CD4-positive, CD25-positive, alpha-beta regulatory T cell (primary cell): Measurements from ENCODE around the gene SCAF8. TPM values are rescaled to one million over a fixed set of nuclear protein-coding genes. Genes with fewer than 3 reads are reported as not detected.

Experiments used
- ATAC-seq, 2 donors: fragments of 150-1000 bp; cut with Tn5 transposase; one replicate each; pipeline ENCODE4 v1.10.0; 2021; ENCODE audit warnings: low read depth in 2 of 2, moderate number of reproducible peaks in 2 of 2, moderate library complexity in 1 of 2
- DNase-seq, 3 donors: peaks; one replicate each; pipeline versions ENCODE4 v3.0.0 to v3.0.0-alpha.2; 2012 to 2022; ENCODE audit warnings: mixed read lengths in 1 of 3
- H3K27ac ChIP-seq: one replicate; pipeline ENCODE4 v1.7.0; 2013; ENCODE audit warnings: mild to moderate bottlenecking, low read length; ENCODE audit not compliant: insufficient read depth, poor library complexity, severe bottlenecking
- H3K27me3 ChIP-seq: one replicate; pipeline ENCODE4 v1.7.0; 2013; ENCODE audit warnings: low read length; ENCODE audit not compliant: control insufficient read depth, insufficient read depth
- H3K36me3 ChIP-seq: one replicate; pipeline ENCODE4 v1.7.0; 2013; ENCODE audit warnings: mild to moderate bottlenecking, low read length, moderate library complexity; ENCODE audit not compliant: control insufficient read depth, insufficient read depth
- H3K4me1 ChIP-seq: 2 replicates; pipeline ENCODE4 v1.7.0; 2013; ENCODE audit warnings: mild to moderate bottlenecking, low read length; ENCODE audit not compliant: insufficient read depth, control insufficient read depth, poor library complexity, severe bottlenecking
- H3K4me3 ChIP-seq: one replicate; pipeline ENCODE4 v1.7.0; 2013; ENCODE audit warnings: low read depth, mild to moderate bottlenecking, low read length, moderate library complexity
- H3K9me3 ChIP-seq, 2 experiments: 1 replicate in 1 of 2; 2 replicates in 1 of 2; pipeline ENCODE4 v1.7.0; 2013; ENCODE audit warnings: low read length in 2 of 2, mild to moderate bottlenecking in 1 of 2, moderate library complexity in 1 of 2; ENCODE audit not compliant: control insufficient read depth in 2 of 2
- H3K27ac Mint-ChIP-seq, 3 donors: one replicate each; pipeline ENCODE4 v1.8.0; 2020 to 2022; ENCODE audit warnings: mild to moderate bottlenecking in 3 of 3, mixed read lengths in 3 of 3, moderate library complexity in 2 of 3
- H3K27me3 Mint-ChIP-seq: one replicate; pipeline ENCODE4 v1.8.0; 2022; ENCODE audit warnings: mild to moderate bottlenecking, mixed read lengths
- H3K36me3 Mint-ChIP-seq: one replicate; pipeline ENCODE4 v1.8.0; 2020; ENCODE audit warnings: mixed read lengths
- H3K4me1 Mint-ChIP-seq, 4 donors: one replicate each; pipeline ENCODE4 v1.8.0; 2020 to 2022; ENCODE audit warnings: mixed read lengths in 4 of 4, mild to moderate bottlenecking in 1 of 4
- H3K4me3 Mint-ChIP-seq, 4 donors: one replicate each; pipeline ENCODE4 v1.8.0; 2020 to 2022; ENCODE audit warnings: mild to moderate bottlenecking in 4 of 4, mixed read lengths in 4 of 4, moderate library complexity in 3 of 4
- H3K9me3 Mint-ChIP-seq, 7 donors: one replicate each; pipeline ENCODE4 v1.8.0; 2020 to 2022; ENCODE audit warnings: mixed read lengths in 7 of 7, mild to moderate bottlenecking in 3 of 7, moderate library complexity in 2 of 7
- polyA plus RNA-seq, 4 donors: library from polyadenylated mRNA; unstranded; fragments of 300-500 nt; fragmentation: Illumina TruSeq; gene quantifications; one replicate each; pipeline ENCODE4 v1.2.3, GENCODE V29; 2021
- total RNA-seq: library from RNA; stranded (reverse); gene quantifications from one replicate; pipeline ENCODE4 v1.2.3, GENCODE V29; 2022

SCAF8 gene
- total and polyA plus RNA-seq, 5 donors from 2014 or later: 13.7 to 72.0 (median 15.3) TPM

DNA sequence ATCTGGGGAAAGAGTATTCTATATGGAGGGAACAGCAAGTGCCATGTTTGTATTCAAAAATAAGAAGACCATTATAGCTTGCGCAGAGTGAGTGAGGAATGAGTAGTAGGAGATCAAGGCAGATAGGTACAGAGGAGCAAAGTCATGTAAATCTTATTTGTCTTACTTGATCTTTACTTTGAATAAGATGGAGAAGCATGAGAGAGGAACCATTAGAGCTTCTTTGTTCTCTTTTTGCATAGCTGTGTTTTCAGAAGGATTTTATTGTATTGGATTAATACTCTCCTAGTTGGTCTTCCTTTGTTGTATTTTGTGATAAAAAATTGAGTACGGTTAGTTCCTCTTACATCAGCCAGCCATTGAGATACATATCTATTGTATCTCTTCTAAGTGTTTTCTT, 88.4 kb downstream of the SCAF8 start:
- Mint-ChIP-seq H3K4me1 (peaks cover 0 to 22% (median 14%) of the 10 kb centered on the region in 4 donors), H3K36me3 (peaks cover 53% of the 10 kb centered on the region), H3K27me3 (no peaks in the 10 kb centered on the region), H3K27ac (peak overlapping the region in 2 of 3 donors; percentile 7 to 30), H3K4me3 (no peak overlapping the region), H3K9me3 (no peaks in the 10 kb centered on the region)
- no peak for ATAC-seq
- H3K27me3 ChIP-seq: no peaks in the 10 kb centered on the region
- H3K27ac ChIP-seq: no peak overlapping the region
- H3K4me3 ChIP-seq: no peak overlapping the region
- no peaks in the 10 kb centered on the region for H3K4me1 ChIP-seq
- H3K36me3 ChIP-seq: peaks cover 85% of the 10 kb centered on the region
- no peaks in the 10 kb centered on the region for H3K9me3 ChIP-seq
- no peak for DNase-seq

DNA sequence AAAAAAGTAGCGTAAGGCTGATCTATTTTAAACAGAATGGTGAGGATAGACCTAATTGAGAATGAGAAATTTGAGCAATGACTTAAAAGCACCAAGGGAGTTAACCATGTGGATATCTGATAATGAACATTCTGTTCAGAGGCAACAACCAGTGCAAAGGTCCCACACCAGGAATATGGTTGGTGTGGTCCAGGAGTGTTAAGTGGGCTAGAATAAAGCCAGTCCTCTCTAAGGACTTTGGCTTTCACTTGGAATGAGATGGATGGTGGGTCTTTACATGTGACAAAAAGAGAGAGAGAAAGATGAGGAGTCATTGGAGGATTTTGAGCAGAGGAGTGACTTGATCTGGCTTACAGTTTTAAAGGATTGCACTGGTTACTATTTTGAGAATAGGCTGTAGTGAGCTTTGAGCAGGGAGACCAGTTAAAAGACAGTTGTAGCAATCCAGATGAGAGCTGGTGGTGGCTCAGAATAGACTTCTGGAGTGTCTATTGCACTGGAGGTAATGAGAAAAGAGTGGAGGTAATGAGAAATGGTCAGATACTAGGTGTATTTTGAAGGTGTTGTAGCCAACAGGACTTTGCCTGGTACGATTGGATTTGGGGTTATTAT, 89.8 kb downstream of the SCAF8 start:
- peak overlapping the region; percentile 9 to 48 (median 44) for H3K27ac Mint-ChIP-seq
- H3K4me1 Mint-ChIP-seq: peaks cover 2 to 24% (median 16%) of the 10 kb centered on the region in 4 donors
- no peak overlapping the region for H3K27ac ChIP-seq
- no peaks in the 10 kb centered on the region for H3K9me3 ChIP-seq
- ATAC-seq: no peak
- no peak overlapping the region for H3K4me3 Mint-ChIP-seq
- no peak for DNase-seq
- H3K36me3 Mint-ChIP-seq: peaks cover 53% of the 10 kb centered on the region
- no peaks in the 10 kb centered on the region for H3K9me3 Mint-ChIP-seq
- H3K27me3 ChIP-seq: no peaks in the 10 kb centered on the region
- H3K36me3 ChIP-seq: peaks cover 80% of the 10 kb centered on the region
- no peak overlapping the region for H3K4me3 ChIP-seq
- H3K27me3 Mint-ChIP-seq: no peaks in the 10 kb centered on the region
- no peaks in the 10 kb centered on the region for H3K4me1 ChIP-seq

DNA sequence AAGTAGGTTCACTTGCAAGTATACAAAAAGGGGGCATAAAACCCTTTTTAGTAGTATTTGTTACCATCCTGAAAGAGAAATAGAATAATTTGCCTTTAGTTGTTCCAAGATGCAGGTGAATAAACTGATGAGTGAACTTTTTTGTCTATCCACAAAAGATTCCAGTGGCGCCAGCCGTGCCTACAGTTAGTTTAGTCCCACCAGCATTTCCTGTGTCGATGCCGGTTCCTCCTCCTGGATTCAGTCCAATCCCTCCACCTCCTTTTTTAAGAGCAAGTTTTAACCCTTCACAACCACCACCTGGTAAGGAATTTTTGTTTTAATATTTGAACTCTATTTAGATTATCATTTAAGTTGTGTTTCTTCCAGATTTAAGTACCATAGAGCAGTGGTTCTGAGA, 90.9 kb downstream of the SCAF8 start:
- no peaks in the 10 kb centered on the region for H3K9me3 Mint-ChIP-seq

DNA sequence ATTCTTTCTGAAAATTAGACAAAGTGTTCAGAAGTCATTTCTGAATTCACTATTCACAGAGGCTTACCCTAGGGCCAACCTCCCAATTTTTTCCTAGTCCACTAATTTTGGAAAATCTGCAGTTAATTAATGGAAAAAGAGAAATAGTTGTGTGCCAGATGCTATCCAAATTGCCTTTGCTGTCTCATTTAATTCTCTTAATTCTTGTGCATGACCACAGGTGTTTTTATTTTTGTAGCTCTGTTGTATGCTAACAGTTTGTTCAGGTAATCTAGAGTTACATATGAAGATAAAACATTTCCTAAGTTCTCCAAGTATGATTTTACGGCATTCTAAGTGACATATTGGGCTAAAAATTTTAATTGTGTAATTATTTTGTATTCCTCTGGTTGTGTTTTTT, 96.8 kb downstream of the SCAF8 start:
- H3K4me1 ChIP-seq: no peaks in the 10 kb centered on the region
- ATAC-seq (no peak), DNase-seq (no peak)
- peaks cover 48% of the 10 kb centered on the region for H3K36me3 Mint-ChIP-seq
- H3K9me3 Mint-ChIP-seq: no peaks in the 10 kb centered on the region
- peaks cover 70% of the 10 kb centered on the region for H3K36me3 ChIP-seq
- no peak overlapping the region for H3K27ac ChIP-seq
- H3K27ac Mint-ChIP-seq: no peak overlapping the region
- no peak overlapping the region for H3K4me3 Mint-ChIP-seq
- no peaks in the 10 kb centered on the region for H3K27me3 Mint-ChIP-seq
- peaks cover 11 to 32% (median 21%) of the 10 kb centered on the region in 4 donors for H3K4me1 Mint-ChIP-seq
- no peak overlapping the region for H3K4me3 ChIP-seq
- H3K27me3 ChIP-seq: no peaks in the 10 kb centered on the region
- H3K9me3 ChIP-seq: no peaks in the 10 kb centered on the region

More for the DNA sequence above, 90.9 kb downstream of the SCAF8 start:
- no peaks in the 10 kb centered on the region for H3K9me3 ChIP-seq
- H3K4me3 ChIP-seq: no peak overlapping the region
- Mint-ChIP-seq H3K36me3 (peaks cover 50% of the 10 kb centered on the region), H3K27ac (no peak overlapping the region), H3K4me3 (no peak overlapping the region), H3K27me3 (no peaks in the 10 kb centered on the region), H3K4me1 (peaks cover 8 to 30% (median 18%) of the 10 kb centered on the region in 4 donors)
- ATAC-seq (no peak), DNase-seq (no peak)
- H3K36me3 ChIP-seq: peaks cover 79% of the 10 kb centered on the region
- no peaks in the 10 kb centered on the region for H3K27me3 ChIP-seq
- no peak overlapping the region for H3K27ac ChIP-seq
- H3K4me1 ChIP-seq: no peaks in the 10 kb centered on the region

DNA sequence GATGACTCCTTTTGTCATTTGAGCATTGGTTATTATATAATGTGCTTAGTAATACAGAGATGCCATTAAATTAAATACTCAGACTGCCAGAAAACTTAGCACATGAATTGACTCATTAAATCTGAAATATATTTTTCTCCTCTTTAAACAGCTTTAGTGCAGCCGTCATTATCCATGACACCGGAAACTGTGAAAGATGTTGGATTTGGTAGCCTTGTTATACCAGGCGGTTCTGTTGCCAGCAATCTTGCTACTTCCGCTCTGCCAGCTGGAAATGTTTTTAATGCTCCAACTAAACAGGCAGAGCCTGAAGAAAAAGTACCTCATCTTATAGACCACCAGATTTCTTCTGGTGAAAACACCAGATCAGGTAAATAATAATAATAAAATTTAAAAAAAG, 97.6 kb downstream of the SCAF8 start:
- Histone ChIP-seq H3K27ac (no peak overlapping the region), H3K27me3 (no peaks in the 10 kb centered on the region), H3K9me3 (no peaks in the 10 kb centered on the region), H3K4me3 (no peak overlapping the region), H3K4me1 (no peaks in the 10 kb centered on the region), H3K36me3 (peaks cover 62% of the 10 kb centered on the region)
- Mint-ChIP-seq H3K4me3 (no peak overlapping the region), H3K9me3 (no peaks in the 10 kb centered on the region), H3K36me3 (peaks cover 48% of the 10 kb centered on the region), H3K4me1 (peaks cover 19 to 39% (median 27%) of the 10 kb centered on the region in 4 donors), H3K27me3 (no peaks in the 10 kb centered on the region), H3K27ac (no peak overlapping the region)
- no peak for ATAC-seq
- no peak for DNase-seq

DNA sequence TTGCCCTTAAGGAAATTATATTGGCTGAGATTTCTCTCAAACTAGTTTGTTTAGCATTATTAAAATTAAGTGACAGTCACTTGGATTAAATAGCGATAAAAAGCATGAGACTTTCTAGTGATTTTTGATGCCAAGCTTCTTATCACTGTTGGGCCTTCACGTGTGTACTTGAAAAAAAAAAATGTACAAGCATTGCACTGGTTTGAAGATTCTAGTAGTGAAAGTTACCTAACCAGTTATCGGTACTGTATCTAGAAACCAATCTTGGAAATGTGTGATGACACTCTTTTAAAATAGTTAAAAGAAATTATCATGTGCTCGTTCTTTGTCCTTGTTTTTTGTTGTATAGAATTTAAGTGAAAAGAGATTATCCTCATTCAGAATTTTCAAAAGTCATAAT, 102.1 kb downstream of the SCAF8 start:
- Histone ChIP-seq H3K36me3 (peaks cover 49% of the 10 kb centered on the region), H3K9me3 (no peaks in the 10 kb centered on the region), H3K27ac (no peak overlapping the region), H3K4me1 (no peaks in the 10 kb centered on the region), H3K27me3 (no peaks in the 10 kb centered on the region), H3K4me3 (no peak overlapping the region)
- Mint-ChIP-seq H3K36me3 (peaks cover 28% of the 10 kb centered on the region), H3K4me3 (no peak overlapping the region), H3K9me3 (no peaks in the 10 kb centered on the region), H3K4me1 (peaks cover 26 to 52% (median 39%) of the 10 kb centered on the region in 4 donors), H3K27me3 (no peaks in the 10 kb centered on the region), H3K27ac (peak overlapping the region in 2 of 3 donors; percentile 32 to 46)
- no peak for DNase-seq
- ATAC-seq: no peak

DNA sequence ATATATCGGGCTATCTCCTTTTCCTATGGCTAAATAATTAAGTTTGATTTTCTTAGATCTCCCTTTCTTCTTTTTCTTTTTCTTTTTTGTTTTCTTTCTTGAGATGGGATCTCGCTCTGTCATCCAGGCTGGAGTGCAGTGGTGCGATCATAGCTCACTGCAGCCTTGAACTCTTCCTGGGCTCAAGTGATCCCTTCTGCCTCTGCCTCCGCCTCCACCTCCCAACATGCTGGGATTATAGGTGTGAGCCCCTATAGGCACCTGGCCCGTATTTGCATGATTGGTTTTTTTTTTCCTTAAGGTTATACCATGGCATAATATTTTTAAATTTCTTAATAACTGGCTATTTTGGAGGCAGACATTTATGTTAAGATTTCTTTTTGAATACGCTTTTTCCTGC, 106.3 kb downstream of the SCAF8 start:
- no peaks in the 10 kb centered on the region for H3K27me3 ChIP-seq
- Mint-ChIP-seq H3K27me3 (no peaks in the 10 kb centered on the region), H3K9me3 (no peaks in the 10 kb centered on the region), H3K4me3 (peak overlapping the region in 1 of 4 donors; percentile 21), H3K36me3 (peaks cover 11% of the 10 kb centered on the region), H3K4me1 (peaks cover 37 to 49% (median 41%) of the 10 kb centered on the region in 4 donors), H3K27ac (peak overlapping the region in 1 of 3 donors; percentile 62)
- ATAC-seq (no peak), DNase-seq (no peak)
- H3K4me1 ChIP-seq: no peaks in the 10 kb centered on the region
- peaks cover 9% of the 10 kb centered on the region for H3K36me3 ChIP-seq
- no peak overlapping the region for H3K27ac ChIP-seq
- no peak overlapping the region for H3K4me3 ChIP-seq
- H3K9me3 ChIP-seq: no peaks in the 10 kb centered on the region

DNA sequence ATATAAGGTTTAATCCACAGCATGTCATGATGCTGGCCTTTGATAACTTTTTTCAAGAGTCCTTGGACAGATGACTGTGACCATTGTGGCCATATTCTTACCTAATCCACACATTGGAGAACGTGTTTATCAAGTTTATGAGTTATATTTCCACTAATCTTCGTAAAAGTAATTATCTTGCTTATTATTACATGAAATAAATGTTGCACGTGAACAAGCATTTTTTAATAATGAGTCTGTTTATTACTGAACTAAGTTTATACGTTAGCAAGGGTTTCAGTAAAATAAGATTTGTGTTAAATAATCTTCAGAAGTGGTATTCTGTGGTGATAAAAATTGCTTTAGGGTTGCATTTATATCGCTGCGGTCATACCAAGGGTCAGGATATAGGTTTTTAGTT, 107.1 kb downstream of the SCAF8 start:
- Histone ChIP-seq H3K4me3 (no peak overlapping the region), H3K27ac (no peak overlapping the region), H3K4me1 (no peaks in the 10 kb centered on the region), H3K36me3 (peaks cover 5% of the 10 kb centered on the region), H3K9me3 (no peaks in the 10 kb centered on the region), H3K27me3 (no peaks in the 10 kb centered on the region)
- H3K4me3 Mint-ChIP-seq: no peak overlapping the region
- no peak for ATAC-seq
- H3K27me3 Mint-ChIP-seq: no peaks in the 10 kb centered on the region
- H3K27ac Mint-ChIP-seq: no peak overlapping the region
- no peak for DNase-seq
- H3K9me3 Mint-ChIP-seq: no peaks in the 10 kb centered on the region
- H3K4me1 Mint-ChIP-seq: peaks cover 35 to 49% (median 36%) of the 10 kb centered on the region in 4 donors
- H3K36me3 Mint-ChIP-seq: peaks cover 17% of the 10 kb centered on the region
